ENCODE measurements around the gene LMNA. TPM values are rescaled to one million over a fixed set of nuclear protein-coding genes. Genes with fewer than 3 reads are reported as not detected.

The LMNA gene
- polyA plus RNA-seq, 3 donors, result 16.5 to 45.5 (median 24.7) TPM

- Histone ChIP-seq H3K79me2 (ENCODE audit: insufficient read depth, low read length) (no peaks in the 10 kb centered on the region), H3K9me3 (replicated peaks in 1 of 2; ENCODE audit: control insufficient read depth in 1 of 2, insufficient read depth in 1 of 2, low read length in 2 of 2) (no peaks in the 10 kb centered on the region), H4K20me1 (ENCODE audit: insufficient read depth, low read length) (no peaks in the 10 kb centered on the region), H3K4me3 (replicated peaks in 1 of 3; ENCODE audit: low read depth in 2 of 3, low read length in 3 of 3) (no peak overlapping the region), H3K36me3 (replicated peaks in 1 of 2; ENCODE audit: control insufficient read depth in 1 of 2, insufficient read depth in 2 of 2, low read length in 2 of 2) (no peaks in the 10 kb centered on the region), H3K4me2 (replicated peaks; ENCODE audit: extremely low read depth, low read length, poor library complexity, severe bottlenecking) (no peak overlapping the region), H3K27ac (ENCODE audit: low read depth in 1 of 2, low read length in 2 of 2) (no peak overlapping the region), H3K27me3 (ENCODE audit: control insufficient read depth in 2 of 2, insufficient read depth in 2 of 2, low read length in 2 of 2) (peaks cover 0 to 46% of the 10 kb centered on the region in 2 donors), H3K4me1 (ENCODE audit: control insufficient read depth in 1 of 2, insufficient read depth in 2 of 2, low read length in 2 of 2) (peaks cover 4 to 5% of the 10 kb centered on the region in 2 donors), H3K9ac (ENCODE audit: insufficient read depth, low read length, poor library complexity, severe bottlenecking) (no peak overlapping the region), H2AFZ (ENCODE audit: insufficient read depth, low read depth, low read length, poor library complexity, severe bottlenecking) (no peak overlapping the region)
- Mint-ChIP-seq H3K36me3 (peaks cover 5% of the 10 kb centered on the region in 2 donors), H3K9me3 (peaks cover 0 to 2% (median 0%) of the 10 kb centered on the region in 7 donors), H3K4me1 (peaks cover 6% of the 10 kb centered on the region), H3K4me3 (no peak overlapping the region), H3K27ac (peak overlapping the region in 1 of 7 donors; percentile 2), H3K27me3 (ENCODE audit: low read depth in 3 of 3) (peaks cover 41 to 55% (median 43%) of the 10 kb centered on the region in 3 donors)
- intact Hi-C loops (cut with micrococcal nuclease), result no loop called here
- WGBS (ENCODE audit: insufficient coverage), result 66% methylated on average over 13 of the region's 20 CpGs
- no peak for DNase-seq
- peak; percentile 83 for TF ChIP-seq CTCF (IDR thresholded peaks at IDR 0.05)
Observed at GRCh38 chr1:156140879-156141707, 26.6 kb downstream of the LMNA start.

GRCh38 chr1:156143765-156144489 lies 29.4 kb downstream of the LMNA start:
- H4K20me1 ChIP-seq (ENCODE audit: insufficient read depth, low read length), result no peaks in the 10 kb centered on the region
- peak overlapping the region in 1 of 2 donors; percentile 1 for H3K4me3 Mint-ChIP-seq
- H3K27me3 ChIP-seq (ENCODE audit: control insufficient read depth in 2 of 2, insufficient read depth in 2 of 2, low read length in 2 of 2), result peaks cover 0 to 17% of the 10 kb centered on the region in 2 donors
- TF ChIP-seq CTCF (IDR thresholded peaks at IDR 0.05), result no peak
- no peaks in the 10 kb centered on the region for H3K36me3 Mint-ChIP-seq
- WGBS (ENCODE audit: insufficient coverage), result 75% methylated on average over 10 of the region's 11 CpGs
- no peak overlapping the region for H3K9ac ChIP-seq (ENCODE audit: insufficient read depth, low read length, poor library complexity, severe bottlenecking)
- H2AFZ ChIP-seq (ENCODE audit: insufficient read depth, low read depth, low read length, poor library complexity, severe bottlenecking), result no peak overlapping the region
- DNase-seq, result no peak
- H3K4me1 ChIP-seq (ENCODE audit: control insufficient read depth in 1 of 2, insufficient read depth in 2 of 2, low read length in 2 of 2), result peaks cover 32 to 33% of the 10 kb centered on the region in 2 donors
- H3K27me3 Mint-ChIP-seq (ENCODE audit: low read depth in 3 of 3), result peaks cover 18 to 29% (median 23%) of the 10 kb centered on the region in 3 donors
- no peak overlapping the region for H3K4me3 ChIP-seq (replicated peaks in 1 of 3; ENCODE audit: low read depth in 2 of 3, low read length in 3 of 3)
- H3K27ac Mint-ChIP-seq, result peak overlapping the region in 1 of 7 donors; percentile 58
- no peaks in the 10 kb centered on the region for H3K79me2 ChIP-seq (ENCODE audit: insufficient read depth, low read length)
- no peak overlapping the region for H3K27ac ChIP-seq (ENCODE audit: low read depth in 1 of 2, low read length in 2 of 2)
- H3K9me3 ChIP-seq (replicated peaks in 1 of 2; ENCODE audit: control insufficient read depth in 1 of 2, insufficient read depth in 1 of 2, low read length in 2 of 2), result no peaks in the 10 kb centered on the region
- H3K36me3 ChIP-seq (replicated peaks in 1 of 2; ENCODE audit: control insufficient read depth in 1 of 2, insufficient read depth in 2 of 2, low read length in 2 of 2), result no peaks in the 10 kb centered on the region
- intact Hi-C loops (cut with micrococcal nuclease), result no loop called here
- peaks cover 0 to 2% (median 0%) of the 10 kb centered on the region in 7 donors for H3K9me3 Mint-ChIP-seq
- H3K4me1 Mint-ChIP-seq, result peaks cover 32% of the 10 kb centered on the region
- H3K4me2 ChIP-seq (replicated peaks; ENCODE audit: extremely low read depth, low read length, poor library complexity, severe bottlenecking), result no peak overlapping the region

Measured in CD14-positive monocyte (primary cell).